Renal cortex interstitium (tissue), 11 donors: ENCODE results near the gene GPR25. TPM values are rescaled to one million over a fixed set of nuclear protein-coding genes. Genes with fewer than 3 reads are reported as not detected.
"Not testable (repeated sequence)": the region's sequence is repeated elsewhere in the genome, so short reads cannot be mapped to it uniquely, and the experiment has no call there.

Experiments used
- DNase-seq, 11 donors: peaks; one replicate each; pipeline ENCODE4 v3.0.0-alpha.2; 2013; ENCODE audit warnings: low read depth in 9 of 11, low spot score in 4 of 11; ENCODE audit errors: extremely low read depth in 1 of 11
- polyA plus RNA-seq, 3 donors: library from polyadenylated mRNA; unstranded; fragments of 120-200 nt; gene quantifications; one replicate each; pipeline ENCODE4 v1.2.1, GENCODE V29; 2013; ENCODE audit not compliant: insufficient read length in 3 of 3

Gene GPR25
- polyA plus RNA-seq, 3 donors: 0.09 TPM; not detected in 2

GRCh38 chr1:200904772-200905171 lies 32.0 kb downstream of the GPR25 start:
- DNase-seq: no peak

GRCh38 chr1:200905411-200906052 lies 32.8 kb downstream of the GPR25 start:
- DNase-seq: no peak

GRCh38 chr1:200906491-200906890 lies 33.7 kb downstream of the GPR25 start:
- no peak for DNase-seq

GRCh38 chr1:200907611-200908097 lies 34.9 kb downstream of the GPR25 start:
- no peak for DNase-seq

GRCh38 chr1:200908191-200908868 lies 35.5 kb downstream of the GPR25 start:
- no peak for DNase-seq

GRCh38 chr1:200909071-200909470 lies 36.3 kb downstream of the GPR25 start:
- DNase-seq: no peak

GRCh38 chr1:200909757-200910239 lies 37.0 kb downstream of the GPR25 start:
- DNase-seq: no peak

GRCh38 chr1:200911361-200911760 lies 38.6 kb downstream of the GPR25 start:
- DNase-seq: no peak

- DNase-seq: not testable (repeated sequence)
Measured at GRCh38 chr1:200911936-200912335, 39.2 kb downstream of the GPR25 start.

- DNase-seq: no peak
Measured at GRCh38 chr1:200912737-200913407, 40.1 kb downstream of the GPR25 start.

- no peak for DNase-seq
Measured at GRCh38 chr1:200916152-200916551, 43.4 kb downstream of the GPR25 start.

GRCh38 chr1:200916681-200917080 lies 43.9 kb downstream of the GPR25 start:
- DNase-seq: no peak

- DNase-seq: no peak
Measured at GRCh38 chr1:200917291-200917817, 44.6 kb downstream of the GPR25 start.

GRCh38 chr1:200918006-200918405 lies 45.2 kb downstream of the GPR25 start:
- DNase-seq: no peak

GRCh38 chr1:200919386-200919785 lies 46.6 kb downstream of the GPR25 start:
- no peak for DNase-seq

- no peak for DNase-seq
Measured at GRCh38 chr1:200921571-200922110, 48.9 kb downstream of the GPR25 start.

GRCh38 chr1:200922406-200922805 lies 49.6 kb downstream of the GPR25 start:
- no peak for DNase-seq

- no peak for DNase-seq
Measured at GRCh38 chr1:200923601-200924000, 50.8 kb downstream of the GPR25 start.
